Stimulated activated CD8-positive, alpha-beta memory T cell treated with anti-CD3 and anti-CD28 coated beads, Interleukin-4, amount 100 ng/mL, for 4 hours (primary cell): Measurements from ENCODE around the gene NPVF.

ENCODE experiments used
- DNase-seq, 2 donors: peaks; one replicate each; pipeline ENCODE4 v3.0.0-alpha.2; 2020; ENCODE audit warnings: low read depth in 2 of 2, low spot score in 1 of 2

NPVF gene, protein sequence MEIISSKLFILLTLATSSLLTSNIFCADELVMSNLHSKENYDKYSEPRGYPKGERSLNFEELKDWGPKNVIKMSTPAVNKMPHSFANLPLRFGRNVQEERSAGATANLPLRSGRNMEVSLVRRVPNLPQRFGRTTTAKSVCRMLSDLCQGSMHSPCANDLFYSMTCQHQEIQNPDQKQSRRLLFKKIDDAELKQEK

DNA sequence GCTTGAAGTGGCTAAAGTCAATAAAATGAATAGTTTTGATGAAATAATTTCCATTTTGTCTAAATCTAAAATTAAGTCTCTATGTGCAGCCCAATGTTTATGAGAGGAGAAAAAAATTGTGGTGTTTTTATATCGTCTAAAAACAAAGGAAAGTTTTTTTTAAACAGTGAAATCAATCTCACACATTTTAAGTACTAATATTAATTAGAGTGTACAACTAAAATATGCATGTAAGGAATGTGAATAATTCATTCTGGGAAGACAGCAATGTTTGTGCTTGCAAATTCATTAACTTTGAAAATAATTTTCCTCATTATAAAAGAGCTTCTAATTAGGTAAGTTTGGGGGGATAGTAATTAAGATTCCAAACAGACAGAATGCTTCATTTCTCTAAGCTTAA is at the start of gene NPVF:
NPVF (minus strand) TSS at position 101 of the 400 bp plus-strand sequence; CDS start at position 54, 47 bp downstream.
- no peak for DNase-seq

DNA sequence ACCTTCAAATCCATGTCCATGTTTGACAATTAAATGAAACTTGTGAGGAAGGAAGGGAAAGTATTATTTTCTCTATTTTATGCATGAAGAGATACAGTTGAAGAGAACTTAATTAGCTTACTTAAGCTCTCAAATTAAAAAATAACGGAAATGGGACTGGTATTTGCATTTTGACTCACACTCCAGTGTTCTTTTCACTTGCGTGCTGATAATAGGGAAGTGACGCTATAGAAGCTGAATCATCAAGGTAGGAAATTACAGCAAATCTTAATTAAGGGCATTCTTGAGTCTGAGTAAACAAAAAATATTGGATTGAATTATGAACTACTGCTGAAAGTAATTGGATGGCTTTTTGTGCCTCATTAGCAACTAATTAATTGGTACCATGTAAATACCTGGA is 44.0 kb upstream of the NPVF start:
- no peak for DNase-seq

DNA sequence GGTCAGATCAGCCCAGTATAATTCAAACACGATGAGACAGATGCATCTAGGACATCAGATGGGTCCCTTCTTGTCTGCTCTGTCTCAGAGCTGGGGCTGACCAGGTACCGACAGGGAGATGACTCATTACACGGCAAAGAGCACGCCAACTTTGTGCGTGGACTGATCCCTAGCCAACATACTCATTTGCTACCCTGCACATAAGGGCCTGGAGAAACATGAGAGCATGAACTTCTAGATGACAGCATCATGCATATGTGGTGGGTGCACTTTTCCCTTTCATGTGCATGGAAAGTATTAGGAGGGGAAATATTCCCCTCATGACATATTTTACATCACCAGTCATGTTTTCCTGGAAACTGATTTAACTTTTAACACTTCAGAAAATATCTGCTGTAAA is 35.1 kb upstream of the NPVF start:
- no peak for DNase-seq

DNA sequence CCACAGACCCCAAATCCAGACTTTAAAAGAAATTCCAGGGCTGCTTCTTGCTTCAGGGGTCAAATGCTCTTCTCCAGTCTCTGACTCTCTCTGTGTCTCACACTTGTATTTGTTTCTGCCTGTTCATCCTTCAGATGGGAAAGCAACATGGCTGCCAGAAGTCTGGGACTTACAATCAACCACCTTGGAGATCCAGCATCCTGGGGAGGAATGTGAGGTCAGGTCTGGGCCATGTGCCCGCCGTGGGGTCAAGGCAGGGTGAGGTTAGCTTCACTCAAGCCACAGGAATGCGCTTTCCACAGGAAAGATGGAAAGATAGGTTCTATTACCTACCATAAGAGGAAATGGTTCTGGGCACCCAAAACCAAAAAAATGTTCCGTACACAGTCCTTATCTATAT is 34.3 kb upstream of the NPVF start:
- DNase-seq: no peak

DNA sequence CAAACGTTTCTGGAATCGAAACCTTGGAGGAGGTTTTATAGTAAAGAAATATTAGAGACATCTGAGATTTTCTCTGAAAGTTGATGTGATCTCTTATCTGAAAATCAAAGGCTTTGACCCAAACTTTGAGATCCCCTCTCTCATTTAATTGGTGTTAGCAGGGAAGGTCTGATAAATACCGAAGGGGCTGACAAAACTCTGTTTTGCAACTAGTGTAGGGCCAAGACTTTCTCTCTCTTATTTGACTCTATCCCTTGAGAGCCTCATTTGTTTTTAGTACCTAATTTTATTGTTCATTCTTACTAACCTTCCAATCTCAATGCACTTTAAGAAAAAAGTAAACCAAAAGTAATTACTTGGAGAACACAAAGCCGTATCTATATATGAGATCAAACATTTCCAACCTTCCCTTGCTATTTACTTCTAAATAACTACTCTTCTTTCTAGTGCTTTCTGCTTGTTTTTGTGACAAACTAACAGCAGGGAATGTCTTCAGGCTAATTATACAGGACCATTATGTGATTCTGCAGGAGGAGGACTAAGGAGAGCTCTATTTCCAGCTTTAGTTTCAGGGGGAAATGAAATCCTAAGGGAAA is 33.4 kb upstream of the NPVF start:
- DNase-seq: no peak

DNA sequence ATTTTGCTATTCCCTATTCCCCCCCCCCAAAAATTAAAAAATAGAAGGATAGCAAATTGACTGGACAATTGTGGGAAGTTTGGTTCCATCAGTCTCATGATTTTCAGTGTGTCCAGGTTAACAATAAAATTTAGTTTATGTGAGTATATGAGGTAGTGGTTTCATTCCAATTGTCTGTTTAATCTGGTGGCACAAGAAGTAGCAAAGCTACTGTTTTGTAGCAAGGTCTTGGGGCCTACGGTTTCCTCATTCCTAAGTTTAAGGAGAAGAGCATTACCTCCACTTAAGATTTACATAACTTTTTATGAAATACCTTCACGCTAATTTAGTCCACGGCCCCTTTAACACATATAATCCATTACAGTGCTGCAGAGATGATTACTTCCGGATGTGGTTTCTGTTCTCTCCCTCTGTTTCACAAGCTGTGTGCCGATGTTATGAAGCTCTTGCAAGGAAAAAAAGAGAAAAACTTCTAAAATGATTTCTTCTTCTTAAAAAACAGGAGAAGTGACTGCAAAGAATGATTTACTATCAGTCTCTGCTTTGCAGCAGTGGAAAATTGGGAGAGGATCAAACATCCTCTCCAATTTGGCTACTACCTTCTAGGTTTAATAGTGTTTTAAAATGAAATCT is 32.7 kb upstream of the NPVF start:
- no peak for DNase-seq

DNA sequence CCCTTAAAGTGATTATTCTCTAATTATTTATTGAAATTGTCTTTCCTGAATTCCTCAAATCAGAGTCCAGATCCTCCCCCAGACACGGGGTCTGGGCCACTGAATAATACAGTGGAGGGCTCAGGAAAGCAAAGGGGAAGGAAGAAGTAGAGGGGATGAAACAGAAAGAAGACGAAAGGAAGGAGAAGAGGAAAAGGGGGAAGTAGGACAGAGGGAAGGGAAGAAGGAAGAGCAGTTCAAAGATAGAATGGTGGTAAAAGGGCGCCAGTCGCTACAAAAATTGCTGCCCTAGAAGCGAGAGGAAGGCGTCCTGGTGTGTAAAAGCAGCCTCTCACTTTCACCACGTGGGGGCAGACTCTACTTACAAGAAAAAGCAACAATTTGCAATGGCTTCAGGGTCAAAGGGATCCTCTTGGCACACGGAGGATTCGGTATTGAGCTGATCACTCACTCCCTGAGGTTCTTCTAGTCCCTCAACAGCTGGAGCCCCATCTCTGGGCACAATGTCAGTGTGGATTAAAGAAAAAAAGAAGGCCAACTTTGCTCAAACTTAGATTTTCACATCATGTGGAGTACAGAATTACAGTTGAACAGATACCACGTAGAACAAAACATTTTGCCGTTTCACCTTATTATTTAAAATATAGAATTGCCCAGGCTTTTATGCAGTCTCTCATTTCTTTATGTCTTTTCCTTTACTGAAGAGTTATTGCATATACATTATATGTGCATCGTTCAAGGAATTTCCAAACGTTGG is 31.4 kb upstream of the NPVF start:
- peak; percentile 15 to 16 for DNase-seq

DNA sequence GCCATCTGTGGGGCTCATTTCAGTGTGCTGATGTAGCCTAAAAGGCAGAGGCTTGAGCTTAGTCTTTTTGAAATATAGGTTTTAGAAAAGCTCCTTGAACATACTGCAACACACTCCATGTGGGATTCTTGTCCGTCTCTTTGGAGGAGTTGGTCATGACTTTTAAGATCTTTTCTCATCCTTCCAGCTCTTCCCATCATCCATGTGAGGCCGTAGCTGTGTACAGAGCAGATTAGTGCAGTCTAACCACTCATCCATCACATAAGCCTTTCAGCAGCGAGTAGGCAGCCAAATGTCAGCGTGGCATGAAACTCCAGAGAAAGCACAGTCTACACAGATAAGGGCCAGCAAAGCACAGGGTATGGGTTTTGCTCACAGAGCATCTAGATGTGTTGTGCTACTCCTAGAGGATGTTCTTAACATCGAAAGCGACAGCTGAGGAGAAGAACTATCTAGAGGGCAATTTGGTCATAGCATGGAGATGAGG is 28.1 kb upstream of the NPVF start:
- DNase-seq: no peak

DNA sequence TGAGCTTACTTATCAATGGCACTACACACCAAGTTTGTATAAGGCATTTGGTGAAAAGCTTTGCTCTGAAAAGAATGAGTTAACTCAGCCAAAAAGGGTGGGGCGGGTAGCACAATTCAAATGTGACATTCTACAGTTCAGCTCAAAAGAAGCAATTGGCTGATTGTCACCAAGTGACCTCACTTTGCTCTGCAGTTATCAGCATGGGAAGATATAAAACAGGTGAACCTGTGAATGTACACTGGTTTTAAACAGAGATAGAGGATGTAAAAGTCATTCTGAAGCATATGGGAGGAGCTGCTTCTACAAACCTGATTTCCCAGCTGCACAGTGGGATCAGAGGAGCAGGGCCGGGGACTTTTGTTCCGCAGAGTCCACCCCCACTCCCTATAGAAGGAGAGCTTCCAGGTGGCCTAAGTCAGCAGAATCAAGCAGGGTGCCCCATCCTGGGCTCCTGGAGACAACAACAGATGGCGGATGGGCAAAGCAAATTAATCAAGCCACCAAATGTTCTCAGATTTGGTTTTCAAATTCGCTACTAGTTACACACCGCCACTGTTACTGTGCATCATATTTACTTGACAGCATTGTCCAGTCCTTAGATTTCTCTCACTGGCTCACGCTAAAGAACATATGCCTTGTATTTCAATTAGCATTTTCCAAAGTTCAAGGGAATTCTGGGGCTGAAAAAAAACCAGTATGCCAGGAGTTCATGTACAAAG is 27.5 kb upstream of the NPVF start:
- DNase-seq: no peak

DNA sequence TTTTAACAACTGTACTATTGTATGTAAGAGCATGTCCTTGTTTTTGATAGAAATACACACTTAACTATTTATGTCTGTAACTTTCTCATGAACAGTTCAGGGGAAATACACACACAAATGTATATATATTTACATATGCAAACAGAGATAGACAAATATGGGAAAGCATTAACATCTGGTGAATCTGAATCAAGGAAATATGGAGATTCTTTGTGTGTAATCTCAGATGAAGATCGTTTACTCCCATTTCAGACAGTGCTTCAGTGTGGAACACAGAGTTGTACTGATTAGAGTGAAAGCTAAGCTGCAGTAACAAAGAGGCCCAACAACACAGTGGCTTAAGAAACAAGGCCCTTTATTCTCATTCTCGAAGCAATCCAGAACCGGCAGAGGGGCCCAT is 26.3 kb upstream of the NPVF start:
- no peak for DNase-seq

DNA sequence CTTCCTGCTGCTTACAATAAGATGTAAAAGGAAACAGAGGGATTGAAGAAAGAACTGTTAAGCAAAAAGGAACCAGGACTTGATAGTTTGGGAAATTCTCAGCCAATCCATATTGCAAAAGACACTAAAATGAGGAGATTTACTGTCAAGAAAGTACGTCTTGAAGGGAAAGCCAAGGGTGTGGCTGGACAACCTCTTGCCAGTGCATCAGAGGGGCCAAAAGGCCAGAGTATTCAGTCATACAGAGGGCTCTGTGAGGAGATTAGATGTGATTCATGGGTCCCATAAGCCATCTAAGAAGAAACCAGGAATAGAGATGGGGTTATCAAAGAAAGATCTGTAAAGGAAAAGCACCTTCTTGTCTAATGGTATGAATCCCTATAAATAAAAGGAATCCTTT is 25.4 kb upstream of the NPVF start:
- DNase-seq: no peak

DNA sequence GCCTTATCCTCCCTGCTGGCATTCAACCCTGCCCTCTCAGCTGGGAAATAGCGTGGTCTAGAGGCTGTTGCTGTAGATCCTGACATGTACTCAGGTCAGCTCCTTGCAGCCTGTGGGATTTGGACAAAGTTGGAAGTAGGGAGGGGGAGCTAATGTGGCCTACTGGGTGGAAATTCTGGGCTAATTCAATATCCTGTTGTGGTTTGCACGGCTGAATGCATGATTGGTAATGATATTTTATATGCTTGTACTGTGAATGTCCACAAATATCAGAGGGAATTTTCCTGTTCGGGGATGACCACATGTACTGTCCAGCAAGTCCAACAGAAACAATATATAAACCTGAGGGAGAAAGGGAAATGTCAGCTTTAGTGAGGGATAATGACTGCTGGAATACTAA is 22.1 kb upstream of the NPVF start:
- no peak for DNase-seq

DNA sequence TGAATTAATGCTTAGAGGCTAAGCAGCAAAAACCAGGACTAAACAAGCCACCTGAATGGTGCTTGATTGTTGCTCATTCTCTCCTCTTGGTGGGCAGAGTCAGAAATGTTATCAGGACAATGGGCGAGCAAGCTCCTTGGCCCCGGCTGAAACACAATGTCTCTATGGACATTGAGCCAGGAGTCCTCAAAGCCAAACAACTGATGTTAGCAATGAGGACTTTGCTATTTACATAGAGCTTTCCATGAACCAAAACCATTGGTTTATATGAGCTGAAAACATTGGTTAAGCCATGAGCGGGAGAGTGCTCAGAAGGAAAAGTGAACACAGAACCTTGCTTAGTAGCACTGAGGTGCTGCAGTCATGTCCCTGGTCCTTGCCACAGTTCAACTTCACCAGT is 21.5 kb upstream of the NPVF start:
- no peak for DNase-seq

DNA sequence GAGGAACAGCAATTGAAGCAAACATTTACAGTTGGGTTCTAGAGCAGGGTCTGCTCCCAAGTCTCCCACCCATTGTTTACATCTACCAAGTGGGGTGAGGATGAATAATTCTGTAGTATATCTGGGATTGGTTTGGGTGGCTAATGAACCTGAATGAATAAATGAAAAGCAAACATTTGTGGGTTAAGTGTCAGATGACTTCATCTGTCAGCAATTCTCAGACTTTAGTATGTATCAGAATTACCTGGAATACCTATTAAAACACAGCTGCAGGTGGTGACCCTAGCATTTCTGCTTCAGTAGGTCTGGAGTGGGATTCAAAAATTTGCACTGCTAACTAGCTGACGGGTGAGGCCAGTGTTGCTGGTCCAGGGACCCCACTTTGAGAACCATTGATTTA is 18.0 kb upstream of the NPVF start:
- DNase-seq: no peak

DNA sequence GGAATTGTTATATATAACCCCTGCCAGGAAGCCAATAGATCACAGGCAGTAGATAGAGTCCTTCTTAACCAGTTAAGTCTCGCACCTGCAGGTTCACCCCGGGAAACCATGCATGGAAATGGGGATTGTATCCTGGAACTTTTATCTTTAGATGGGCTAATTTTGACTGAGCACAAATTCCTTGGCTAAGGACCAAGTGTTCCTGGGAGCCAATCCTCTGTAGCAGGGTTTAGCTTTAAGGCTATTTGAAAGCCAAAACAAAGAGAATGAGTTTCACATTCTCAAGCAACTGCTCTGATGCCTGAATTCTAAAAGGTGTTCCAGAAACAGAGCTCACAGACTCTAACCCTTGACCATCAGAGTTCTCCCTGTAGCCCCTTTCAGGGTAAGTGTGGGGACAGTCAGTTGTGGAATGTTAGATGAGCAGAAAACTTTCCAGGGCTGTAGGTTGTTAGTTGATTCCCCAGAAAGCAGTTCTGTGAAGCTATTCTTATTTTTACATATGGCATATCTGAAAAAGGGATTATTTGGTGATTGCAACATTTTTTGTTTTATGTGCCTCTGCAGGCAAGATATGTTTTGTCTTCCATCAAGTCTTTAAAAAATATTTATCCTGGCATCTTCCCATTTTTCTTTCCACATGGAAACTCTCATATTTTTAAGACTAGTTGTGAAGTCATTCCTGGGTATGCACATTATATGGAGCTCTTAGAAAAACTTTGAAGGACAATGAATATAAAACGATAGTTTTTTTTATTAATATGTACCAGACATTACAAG is 16.2 kb upstream of the NPVF start:
- no peak for DNase-seq

DNA sequence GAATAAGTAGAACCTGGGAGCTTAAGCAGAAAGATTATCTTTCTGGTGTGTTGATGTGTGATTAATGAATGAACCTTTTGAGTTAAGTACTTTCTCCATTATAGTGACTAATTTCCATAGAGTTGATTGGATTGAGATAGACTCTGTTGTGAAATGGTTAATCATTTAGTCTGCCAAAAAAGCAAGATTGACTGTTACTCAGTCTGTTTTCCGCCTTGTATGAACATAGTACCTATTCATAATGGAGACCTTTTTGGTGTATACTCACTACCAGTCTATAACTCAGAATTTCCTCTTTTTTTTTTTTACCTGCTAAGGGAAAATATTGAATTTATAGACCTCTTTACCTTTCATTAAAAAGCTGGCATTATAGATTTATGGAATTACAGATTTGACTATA is 14.4 kb upstream of the NPVF start:
- DNase-seq: no peak

DNA sequence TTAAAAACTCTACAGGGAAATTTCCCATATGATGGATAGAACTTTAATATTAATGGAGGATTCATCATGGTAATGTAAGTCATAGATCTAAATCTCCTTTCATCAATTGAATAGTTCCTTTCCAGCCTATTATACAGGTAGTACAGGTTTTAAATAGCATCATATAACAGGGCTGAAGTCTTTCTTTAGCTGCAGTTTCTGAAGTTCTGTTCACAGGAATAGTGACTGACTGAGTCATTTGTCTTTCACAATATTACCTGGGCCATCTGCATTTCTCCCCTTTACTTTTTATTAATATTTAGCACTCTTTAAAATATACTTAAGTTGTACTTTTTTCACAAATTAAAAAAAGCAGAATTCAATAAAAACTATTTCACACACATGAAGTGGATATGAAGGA is 12.6 kb upstream of the NPVF start:
- no peak for DNase-seq

DNA sequence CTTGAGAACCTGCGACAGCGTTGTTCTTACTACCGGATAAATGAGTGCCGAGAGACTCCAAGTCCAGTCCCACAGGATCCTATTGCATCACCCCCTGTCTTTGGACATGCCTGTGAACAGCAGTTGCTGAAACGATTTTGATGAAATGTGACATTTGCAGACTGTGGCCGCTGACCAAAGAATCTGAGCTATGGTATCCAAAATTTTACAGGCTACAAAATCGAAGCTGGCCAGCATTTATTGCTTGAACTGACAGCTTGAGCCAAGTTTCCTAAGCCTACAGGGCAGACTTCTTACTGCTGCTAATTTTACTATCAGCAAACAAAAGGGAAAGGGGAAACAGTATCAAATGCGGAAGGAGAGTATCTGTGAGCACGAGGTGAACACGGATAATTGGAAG is 12.1 kb upstream of the NPVF start:
- DNase-seq: no peak

DNA sequence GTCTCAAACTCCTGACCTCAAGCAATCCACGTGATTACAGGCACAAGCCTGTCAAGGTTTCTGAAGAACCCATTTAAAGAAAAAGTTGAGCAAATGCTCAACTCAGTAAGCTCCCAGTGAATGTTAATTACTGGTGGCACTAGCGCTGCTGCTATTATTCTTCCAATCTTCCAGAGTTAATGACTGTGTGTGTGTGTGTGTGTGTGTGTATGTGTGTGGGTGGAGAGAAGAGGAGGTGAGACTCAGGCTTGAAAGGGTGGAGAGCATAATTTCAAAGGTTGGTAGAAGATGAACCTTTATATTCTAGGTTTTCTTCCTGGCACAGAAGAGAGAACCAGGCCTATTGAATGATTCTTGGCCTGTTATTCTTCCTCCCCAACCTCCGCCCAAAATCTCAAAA is 11.6 kb upstream of the NPVF start:
- DNase-seq: no peak

DNA sequence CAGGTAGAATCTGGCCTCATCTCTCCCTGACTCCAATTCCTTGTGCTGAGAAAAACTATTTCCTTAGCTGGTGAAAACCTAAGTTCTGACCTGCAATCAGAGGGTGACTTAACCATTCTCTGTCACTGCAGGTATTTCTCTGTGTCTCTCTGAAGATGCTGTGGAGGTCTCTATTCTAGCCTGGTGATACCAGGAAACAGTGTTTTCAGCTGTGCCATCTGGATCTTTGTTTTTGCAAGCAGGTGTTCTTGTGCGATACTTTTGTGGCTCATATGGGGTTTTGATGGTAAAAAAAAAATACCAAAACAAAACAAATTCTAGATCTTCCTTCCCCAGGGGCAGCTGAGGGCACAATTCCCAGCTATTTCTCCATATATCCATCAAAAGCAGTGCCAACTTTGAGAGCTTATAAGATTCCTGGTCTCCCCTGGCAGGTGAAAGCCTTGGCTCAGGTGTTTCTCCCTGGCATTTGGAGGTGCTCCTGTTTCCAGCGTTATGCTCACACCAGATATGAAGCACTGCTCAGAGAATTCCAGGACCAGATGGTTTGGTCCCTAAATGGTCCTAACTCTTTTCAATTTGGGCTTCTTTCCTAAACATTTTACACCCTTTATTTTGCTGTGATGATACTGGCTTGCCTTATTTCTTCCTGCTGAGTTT is 9.9 kb upstream of the NPVF start:
- no peak for DNase-seq
